ENCODE data around the gene C16orf46. TPM values are rescaled to one million over a fixed set of nuclear protein-coding genes. Genes with fewer than 3 reads are reported as not detected.

C16orf46 gene
- total RNA-seq, 1 donor from 2014 or later = 0.51 TPM

- DNase-seq = no peak
Measured at GRCh38 chr16:81012974-81013373, 64.1 kb downstream of the C16orf46 start.

Other genes starting within 250 kb of the C16orf46 start
- gene CMC2, start 70.4 kb downstream of the C16orf46 start, total RNA-seq = 35.7 and 47.4 TPM in 2 replicates
- gene CENPN, start 70.0 kb downstream of the C16orf46 start, total RNA-seq = 57.2 and 101 TPM in 2 replicates
- 40.0 and 43.9 TPM in 2 replicates for gene ATMIN, start 41.4 kb downstream of the C16orf46 start, total RNA-seq
- gene GCSH, start 19.2 kb upstream of the C16orf46 start, total RNA-seq = 9.2 and 29.8 TPM in 2 replicates
- not detected in 2 replicates for gene BCO1, start 161.5 kb upstream of the C16orf46 start, total RNA-seq
- 10.7 and 11.3 TPM in 2 replicates for gene GAN, start 237.7 kb upstream of the C16orf46 start, total RNA-seq